AG10803 (cell line): ENCODE data around the gene INF2.
"Not testable (repeated sequence)": the region's sequence is repeated elsewhere in the genome, so short reads cannot be mapped to it uniquely, and the experiment has no call there.

Source experiments
- DNase-seq: peaks from one replicate; pipeline ENCODE4 v3.0.0; 2010; ENCODE audit warnings: low read depth
- H3K4me3 ChIP-seq: 2 replicates; pipeline ENCODE4 v1.5.1; 2011; ENCODE audit warnings: mild to moderate bottlenecking, low read length, control low read depth
- CTCF ChIP-seq: conservative IDR thresholded peaks from 2 replicates; pipeline ENCODE4 v1.5.1; 2011; ENCODE audit warnings: mild to moderate bottlenecking, low read length, control low read depth, inconsistent platforms

The INF2 gene

GRCh38 chr14:104744484-104744883 is 55.1 kb downstream of the INF2 start:
- DNase-seq: no peak
- H3K4me3 ChIP-seq: no peak overlapping the region
- TF ChIP-seq CTCF: no peak

- DNase-seq: no peak
- no peak for TF ChIP-seq CTCF
- no peak overlapping the region for H3K4me3 ChIP-seq
These were observed 56.0 kb downstream of the INF2 start for GRCh38 chr14:104745431-104745830.

- no peak for TF ChIP-seq CTCF
- no peak for DNase-seq
- no peak overlapping the region for H3K4me3 ChIP-seq
These were observed 56.7 kb downstream of the INF2 start for GRCh38 chr14:104746071-104746545.

GRCh38 chr14:104746934-104747481 is 57.6 kb downstream of the INF2 start:
- no peak for TF ChIP-seq CTCF
- peak; percentile 61 for DNase-seq
- no peak overlapping the region for H3K4me3 ChIP-seq

GRCh38 chr14:104747876-104748275 is 58.5 kb downstream of the INF2 start:
- DNase-seq: no peak
- no peak overlapping the region for H3K4me3 ChIP-seq
- TF ChIP-seq CTCF: no peak

GRCh38 chr14:104749111-104749649 is 59.8 kb downstream of the INF2 start:
- H3K4me3 ChIP-seq: no peak overlapping the region
- no peak for TF ChIP-seq CTCF

GRCh38 chr14:104750056-104750752 is 60.8 kb downstream of the INF2 start:
- H3K4me3 ChIP-seq: no peak overlapping the region
- DNase-seq: peak; percentile 61
- TF ChIP-seq CTCF: no peak

More at GRCh38 chr14:104749111-104749649, 59.8 kb downstream of the INF2 start:
- DNase-seq: peak; percentile 77

GRCh38 chr14:104750753-104751057 is 61.3 kb downstream of the INF2 start:
- not testable (repeated sequence) for H3K4me3 ChIP-seq, DNase-seq
